Fibroblast of skin of right biceps (primary cell): Measurements from ENCODE around the gene SLC12A3.
A peak's percentile ranks its signal among the peaks of the same experiment; 100 is the strongest.

Experiments
- DNase-seq: peaks from one replicate; pipeline ENCODE4 v3.0.0-alpha.2; 2013

SLC12A3 gene, protein sequence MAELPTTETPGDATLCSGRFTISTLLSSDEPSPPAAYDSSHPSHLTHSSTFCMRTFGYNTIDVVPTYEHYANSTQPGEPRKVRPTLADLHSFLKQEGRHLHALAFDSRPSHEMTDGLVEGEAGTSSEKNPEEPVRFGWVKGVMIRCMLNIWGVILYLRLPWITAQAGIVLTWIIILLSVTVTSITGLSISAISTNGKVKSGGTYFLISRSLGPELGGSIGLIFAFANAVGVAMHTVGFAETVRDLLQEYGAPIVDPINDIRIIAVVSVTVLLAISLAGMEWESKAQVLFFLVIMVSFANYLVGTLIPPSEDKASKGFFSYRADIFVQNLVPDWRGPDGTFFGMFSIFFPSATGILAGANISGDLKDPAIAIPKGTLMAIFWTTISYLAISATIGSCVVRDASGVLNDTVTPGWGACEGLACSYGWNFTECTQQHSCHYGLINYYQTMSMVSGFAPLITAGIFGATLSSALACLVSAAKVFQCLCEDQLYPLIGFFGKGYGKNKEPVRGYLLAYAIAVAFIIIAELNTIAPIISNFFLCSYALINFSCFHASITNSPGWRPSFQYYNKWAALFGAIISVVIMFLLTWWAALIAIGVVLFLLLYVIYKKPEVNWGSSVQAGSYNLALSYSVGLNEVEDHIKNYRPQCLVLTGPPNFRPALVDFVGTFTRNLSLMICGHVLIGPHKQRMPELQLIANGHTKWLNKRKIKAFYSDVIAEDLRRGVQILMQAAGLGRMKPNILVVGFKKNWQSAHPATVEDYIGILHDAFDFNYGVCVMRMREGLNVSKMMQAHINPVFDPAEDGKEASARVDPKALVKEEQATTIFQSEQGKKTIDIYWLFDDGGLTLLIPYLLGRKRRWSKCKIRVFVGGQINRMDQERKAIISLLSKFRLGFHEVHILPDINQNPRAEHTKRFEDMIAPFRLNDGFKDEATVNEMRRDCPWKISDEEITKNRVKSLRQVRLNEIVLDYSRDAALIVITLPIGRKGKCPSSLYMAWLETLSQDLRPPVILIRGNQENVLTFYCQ

GRCh38 chr16:56864960-56865359 lies at the start of gene SLC12A3:
TSS of gene SLC12A3 (plus strand) at chr16:56865207. CDS start at chr16:56865236, 29 bp downstream.
- DNase-seq, result no peak

DNA sequence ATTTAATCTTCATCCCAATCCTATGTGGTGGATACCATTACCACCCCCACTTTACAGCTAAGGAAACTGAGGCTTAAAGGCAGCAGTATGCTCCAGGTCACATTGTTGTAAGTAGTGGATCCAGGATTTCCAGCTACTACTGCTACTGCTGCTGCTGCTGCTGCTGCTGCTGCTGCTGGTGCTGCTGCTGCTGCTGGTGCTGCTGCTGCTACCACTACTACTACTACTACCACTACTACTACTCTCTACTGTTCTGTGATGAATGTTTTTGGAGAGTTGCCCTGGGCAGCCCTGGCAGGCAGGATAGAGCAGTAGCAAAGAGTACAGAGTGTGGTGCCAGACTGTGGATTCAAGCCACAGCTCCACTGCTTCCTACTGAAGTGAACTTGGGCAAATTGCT lies 49.3 kb upstream of the SLC12A3 start:
- no peak for DNase-seq

GRCh38 chr16:56817056-56817455 lies 48.0 kb upstream of the SLC12A3 start:
- no peak for DNase-seq

- no peak for DNase-seq
Observed at GRCh38 chr16:56817938-56818337, 47.1 kb upstream of the SLC12A3 start.

DNA sequence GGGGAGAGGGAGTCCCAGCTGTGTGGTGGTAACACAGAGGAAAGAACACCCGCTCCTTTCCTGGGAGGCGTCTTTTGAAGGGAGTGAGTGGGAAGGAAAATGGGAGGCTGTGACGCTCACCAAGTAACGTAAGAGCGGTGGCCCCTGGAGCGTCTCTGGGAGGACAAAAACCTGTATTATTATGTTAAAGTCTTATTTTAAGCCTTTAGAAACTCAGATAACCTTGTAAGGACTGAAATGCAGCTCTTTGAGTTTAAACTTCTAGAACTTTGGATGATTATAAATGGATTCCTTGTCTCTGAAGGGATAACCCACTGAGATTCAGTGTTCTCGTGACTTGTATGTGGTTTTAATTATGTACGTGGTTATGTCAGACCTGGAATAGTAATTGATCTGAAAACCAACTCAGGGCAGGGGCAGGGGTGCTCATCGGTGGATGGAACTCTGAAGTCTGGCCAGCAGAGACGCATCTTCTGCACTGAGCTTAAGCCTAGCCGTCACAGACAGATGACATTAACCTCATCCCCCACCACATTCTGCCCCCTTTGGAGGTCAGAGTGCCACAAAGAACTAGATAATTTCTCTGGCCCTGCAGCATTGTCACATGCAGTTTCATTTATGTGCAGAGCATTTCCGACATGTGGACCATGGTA lies 41.8 kb upstream of the SLC12A3 start:
- no peak for DNase-seq

- no peak for DNase-seq
Observed at GRCh38 chr16:56824331-56824730, 40.7 kb upstream of the SLC12A3 start.

DNA sequence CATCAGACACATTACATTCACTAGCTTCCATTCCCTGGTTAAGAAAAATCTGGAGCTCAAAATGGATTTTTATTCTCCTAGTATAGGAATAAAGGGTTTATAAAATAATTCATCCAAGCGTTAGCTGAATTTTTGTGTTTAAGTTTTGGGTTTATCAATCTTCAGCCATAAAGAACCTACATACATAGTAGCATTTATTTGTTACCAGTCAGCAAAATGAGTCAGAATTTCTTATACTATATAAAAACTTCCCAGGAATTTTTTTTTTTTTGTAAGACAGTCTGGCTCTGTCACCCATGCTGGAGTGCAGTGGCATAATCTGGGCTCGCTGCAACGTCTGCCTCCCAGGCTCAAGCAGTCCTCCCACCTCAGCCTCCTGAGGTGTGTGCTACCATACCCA lies 40.2 kb upstream of the SLC12A3 start:
- DNase-seq, result no peak

DNA sequence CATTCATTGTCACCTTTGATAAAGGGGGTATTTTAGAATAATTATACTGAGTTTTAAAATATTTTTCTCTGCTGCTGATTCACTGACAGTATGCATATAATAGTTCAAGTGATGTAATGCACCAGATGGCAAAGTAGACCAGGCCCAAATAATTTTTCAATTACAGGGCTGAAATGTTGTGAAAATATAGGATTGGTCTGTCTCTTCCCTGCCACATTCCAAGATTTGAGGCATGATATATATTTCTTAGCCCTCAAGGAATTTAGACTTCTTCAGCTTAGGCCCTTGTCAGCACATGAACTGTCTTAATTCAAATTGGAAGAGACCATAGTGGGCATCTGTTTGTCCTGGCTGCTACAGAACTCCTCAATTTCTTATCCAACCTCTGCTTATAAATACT lies 39.2 kb upstream of the SLC12A3 start:
- DNase-seq, result no peak

DNA sequence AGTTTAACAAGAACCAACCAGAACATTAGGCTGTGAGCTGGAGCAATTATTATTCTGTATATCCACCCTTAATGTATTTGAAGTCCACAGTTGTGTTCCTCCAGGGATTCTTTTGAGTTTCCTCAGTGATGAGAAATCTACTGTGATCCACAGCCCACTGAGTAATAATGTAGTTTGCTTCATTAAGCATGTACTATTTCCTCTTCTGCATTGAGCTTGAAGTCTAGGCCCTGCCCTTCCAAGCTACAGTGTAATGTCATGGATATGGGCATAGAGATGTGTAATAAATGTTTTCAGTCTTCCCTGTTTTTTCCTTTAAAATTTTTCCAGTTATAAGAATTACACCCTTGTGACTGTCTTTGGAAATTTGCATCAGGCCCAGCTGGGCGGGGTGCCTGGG lies 36.4 kb upstream of the SLC12A3 start:
- no peak for DNase-seq

- peak; percentile 37 for DNase-seq
Observed at GRCh38 chr16:56830669-56831068, 34.3 kb upstream of the SLC12A3 start.

- no peak for DNase-seq
Observed at GRCh38 chr16:56832768-56833167, 32.2 kb upstream of the SLC12A3 start.

- DNase-seq, result peak; percentile 42
Observed at GRCh38 chr16:56833243-56833970, 31.6 kb upstream of the SLC12A3 start.

GRCh38 chr16:56835320-56835719 lies 29.7 kb upstream of the SLC12A3 start:
- DNase-seq, result no peak

GRCh38 chr16:56836410-56837230 lies 28.4 kb upstream of the SLC12A3 start:
- DNase-seq, result no peak

DNA sequence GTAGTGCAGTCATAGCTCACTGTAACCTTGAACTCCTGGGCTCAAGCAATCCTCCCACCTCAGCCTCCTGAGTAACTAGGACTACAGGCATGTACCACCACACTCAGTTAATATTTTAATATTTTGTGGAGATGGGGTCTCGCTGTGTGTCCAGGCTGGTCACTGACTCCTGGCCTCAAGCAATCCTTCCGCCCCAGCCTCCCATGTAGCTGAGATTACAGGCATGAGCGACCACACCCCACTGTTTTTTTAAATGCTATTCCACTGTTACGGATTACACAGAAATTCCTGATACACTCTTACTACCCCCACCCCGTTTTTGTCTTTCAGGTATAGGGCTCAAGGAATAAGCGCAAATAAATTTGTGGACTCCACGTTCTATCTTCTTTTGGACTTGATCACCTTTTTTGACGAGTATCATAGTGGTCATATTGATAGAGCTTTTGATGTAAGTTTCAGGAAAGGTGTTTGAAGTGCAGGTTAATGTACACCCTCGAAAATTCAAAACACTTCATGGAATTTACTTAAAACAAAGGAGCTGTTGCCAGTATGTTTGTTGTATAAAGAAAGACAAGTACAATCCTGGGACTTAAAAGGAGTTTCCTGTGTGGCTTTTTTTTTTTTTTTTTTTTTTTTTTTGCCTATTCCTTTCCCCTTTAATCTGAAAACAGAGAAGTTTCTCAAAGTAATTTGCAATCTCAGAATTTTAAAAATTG lies 26.2 kb upstream of the SLC12A3 start:
- DNase-seq, result no peak

- DNase-seq, result peak; percentile 42
Observed at GRCh38 chr16:56841233-56841632, 23.8 kb upstream of the SLC12A3 start.

DNA sequence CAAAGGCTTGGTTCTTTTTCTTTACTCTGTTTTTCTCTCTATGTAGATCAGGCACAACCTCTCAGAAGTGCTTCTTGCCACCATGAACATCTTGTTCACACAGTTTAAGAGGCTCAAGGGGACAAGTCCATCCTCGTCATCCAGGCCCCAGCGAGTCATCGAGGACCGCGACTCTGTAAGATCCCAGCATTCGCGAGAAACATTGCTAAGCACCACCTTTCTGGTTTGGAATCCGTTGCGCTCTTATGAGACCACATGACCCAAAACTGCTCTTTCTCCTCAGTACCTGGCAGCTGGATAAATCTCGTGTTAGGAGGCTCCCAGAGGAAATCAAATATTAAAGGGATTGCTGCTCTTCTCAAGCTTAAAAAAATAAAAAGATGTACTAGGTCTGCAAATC lies 23.3 kb upstream of the SLC12A3 start:
- no peak for DNase-seq

GRCh38 chr16:56842133-56842532 lies 22.9 kb upstream of the SLC12A3 start:
- DNase-seq, result no peak

DNA sequence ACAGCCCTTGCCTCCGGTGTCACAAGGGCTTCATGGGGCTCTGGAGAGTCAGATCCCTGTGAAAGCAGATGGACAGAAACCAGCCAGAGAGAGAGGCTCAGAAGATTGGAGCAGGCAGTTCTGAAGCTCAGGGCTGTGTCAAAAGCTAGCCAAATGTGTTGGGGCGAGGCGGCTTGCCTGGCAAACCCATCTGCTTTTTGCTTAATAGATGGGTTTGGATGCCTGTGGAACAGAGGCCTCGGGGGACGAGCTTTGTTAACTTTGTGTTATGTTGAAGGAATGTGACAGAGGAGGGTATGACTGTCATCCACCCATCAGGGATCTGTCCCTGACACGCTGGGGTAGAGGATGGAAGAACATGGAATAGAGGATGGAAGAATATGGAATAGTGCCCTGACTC lies 21.0 kb upstream of the SLC12A3 start:
- DNase-seq, result no peak

- DNase-seq, result no peak
Observed at GRCh38 chr16:56847173-56847910, 17.7 kb upstream of the SLC12A3 start.
